Mesothelial cell of epicardium (in vitro differentiated cells): ENCODE measurements around the gene NCLN. TPM values are rescaled to one million over a fixed set of nuclear protein-coding genes. Genes with fewer than 3 reads are reported as not detected.

ENCODE experiments used
- DNase-seq, 2 experiments: peaks; one replicate each; pipeline ENCODE4 v3.0.0; 2021; ENCODE audit warnings: low spot score in 2 of 2; ENCODE audit not compliant: unreplicated experiment in 2 of 2
- H3K27ac Mint-ChIP-seq: 2 replicates; pipeline ENCODE4 v1.8.0; 2021; ENCODE audit warnings: mixed read lengths
- H3K27me3 Mint-ChIP-seq: 2 replicates; pipeline ENCODE4 v1.8.0; 2021; ENCODE audit warnings: low read depth, mixed read lengths
- H3K36me3 Mint-ChIP-seq: 2 replicates; pipeline ENCODE4 v1.8.0; 2021; ENCODE audit warnings: mixed read lengths
- H3K4me1 Mint-ChIP-seq: 2 replicates; pipeline ENCODE4 v1.8.0; 2021; ENCODE audit warnings: mixed read lengths
- H3K4me3 Mint-ChIP-seq: 2 replicates; pipeline ENCODE4 v1.8.0; 2021; ENCODE audit warnings: mild to moderate bottlenecking, moderate library complexity, mixed read lengths
- H3K9me3 Mint-ChIP-seq: 2 replicates; pipeline ENCODE4 v1.8.0; 2021; ENCODE audit warnings: mixed read lengths
- CTCF ChIP-seq: fragments of 200-600 bp; sonication (generic); IDR thresholded peaks from one replicate; pipeline ENCODE4 v1.5.0; 2021; ENCODE audit warnings: antibody characterized with exemption; ENCODE audit not compliant: unreplicated experiment
- total RNA-seq: library from RNA; stranded (reverse); gene quantifications from 3 replicates; pipeline ENCODE4 v1.2.1, GENCODE V29; 2021

Gene NCLN
- total RNA-seq, 1 donor from 2014 or later: 51.2 TPM

GRCh38 chr19:3159565-3159964 lies 26.2 kb upstream of the NCLN start:
- TF ChIP-seq CTCF: no peak
- Mint-ChIP-seq H3K4me3 (no peak overlapping the region), H3K36me3 (no peaks in the 10 kb centered on the region), H3K9me3 (peaks cover 4% of the 10 kb centered on the region), H3K4me1 (peaks cover 5% of the 10 kb centered on the region), H3K27ac (no peak overlapping the region), H3K27me3 (peaks cover 17% of the 10 kb centered on the region)
- no peak for DNase-seq

GRCh38 chr19:3160219-3160618 lies 25.5 kb upstream of the NCLN start:
- Mint-ChIP-seq H3K27me3 (peaks cover 17% of the 10 kb centered on the region), H3K4me3 (no peak overlapping the region), H3K4me1 (peaks cover 5% of the 10 kb centered on the region), H3K36me3 (no peaks in the 10 kb centered on the region), H3K27ac (no peak overlapping the region), H3K9me3 (peaks cover 4% of the 10 kb centered on the region)
- TF ChIP-seq CTCF: no peak
- DNase-seq: no peak

GRCh38 chr19:3161453-3161852 lies 24.3 kb upstream of the NCLN start:
- no peak for TF ChIP-seq CTCF
- no peak for DNase-seq
- no peak overlapping the region for H3K4me3 Mint-ChIP-seq
- H3K36me3 Mint-ChIP-seq: no peaks in the 10 kb centered on the region
- H3K4me1 Mint-ChIP-seq: peaks cover 5% of the 10 kb centered on the region
- peaks cover 7% of the 10 kb centered on the region for H3K9me3 Mint-ChIP-seq
- H3K27ac Mint-ChIP-seq: no peak overlapping the region
- H3K27me3 Mint-ChIP-seq: peaks cover 23% of the 10 kb centered on the region

- Mint-ChIP-seq H3K4me3 (no peak overlapping the region), H3K36me3 (no peaks in the 10 kb centered on the region), H3K4me1 (peaks cover 5% of the 10 kb centered on the region), H3K9me3 (peaks cover 7% of the 10 kb centered on the region), H3K27me3 (peaks cover 19% of the 10 kb centered on the region), H3K27ac (no peak overlapping the region)
- no peak for TF ChIP-seq CTCF
- no peak for DNase-seq
Measured at GRCh38 chr19:3162418-3163229, 23.1 kb upstream of the NCLN start.

GRCh38 chr19:3163230-3163886 lies 22.4 kb upstream of the NCLN start:
- Mint-ChIP-seq H3K36me3 (no peaks in the 10 kb centered on the region), H3K4me1 (peaks cover 5% of the 10 kb centered on the region), H3K4me3 (peak overlapping the region; percentile 36), H3K27me3 (peaks cover 16% of the 10 kb centered on the region), H3K27ac (no peak overlapping the region), H3K9me3 (peaks cover 7% of the 10 kb centered on the region)
- peak; percentile 85 for TF ChIP-seq CTCF
- peak; percentile 55 to 76 for DNase-seq
